Activated gamma-delta T cell treated with Interleukin-2 at 50 U/mL for 16 hours (primary cell): ENCODE data around the gene RRP36.
"Not testable (repeated sequence)": the region's sequence is repeated elsewhere in the genome, so short reads cannot be mapped to it uniquely, and the experiment has no call there.

Experiments used
- DNase-seq: peaks from one replicate; pipeline ENCODE4 v3.0.0-alpha.2; 2020

RRP36 gene

GRCh38 chr6:43040542-43041257 is 19.3 kb downstream of the RRP36 start:
- DNase-seq: no peak

GRCh38 chr6:43041475-43041874 is 20.1 kb downstream of the RRP36 start:
- not testable (repeated sequence) for DNase-seq

GRCh38 chr6:43043310-43043709 is 21.9 kb downstream of the RRP36 start:
- no peak for DNase-seq

- no peak for DNase-seq
Measured at GRCh38 chr6:43045371-43045930, 24.0 kb downstream of the RRP36 start.

GRCh38 chr6:43047998-43048397 is 26.6 kb downstream of the RRP36 start:
- DNase-seq: no peak

GRCh38 chr6:43050981-43051380 is 29.6 kb downstream of the RRP36 start:
- no peak for DNase-seq

- no peak for DNase-seq
Measured at GRCh38 chr6:43052225-43052841, 30.9 kb downstream of the RRP36 start.

- no peak for DNase-seq
Measured at GRCh38 chr6:43052842-43053544, 31.6 kb downstream of the RRP36 start.

GRCh38 chr6:43053545-43054205 is 32.3 kb downstream of the RRP36 start, which contains the start of gene CUL7:
Gene CUL7 (minus strand): TSS chr6:43053851. CDS start chr6:43052788, 1,063 bp downstream.
- peak; percentile 86 for DNase-seq

- DNase-seq: no peak
Measured at GRCh38 chr6:43054206-43054943, 33.0 kb downstream of the RRP36 start.

- no peak for DNase-seq
Measured at GRCh38 chr6:43055966-43056365, 34.5 kb downstream of the RRP36 start.

- DNase-seq: no peak
Measured at GRCh38 chr6:43058531-43058930, 37.1 kb downstream of the RRP36 start.

- DNase-seq: peak; percentile 98
Measured at GRCh38 chr6:43059168-43060033, 38.0 kb downstream of the RRP36 start, which contains the start of the genes KLC4 and MRPL2. Gene KLC4 (plus strand): TSS chr6:43059631. CDS start chr6:43061336, 1,705 bp downstream. Gene MRPL2 (minus strand): TSS chr6:43059434. CDS start chr6:43059381, 53 bp downstream.

- DNase-seq: no peak
Measured at GRCh38 chr6:43060034-43060754, 38.8 kb downstream of the RRP36 start.

GRCh38 chr6:43060755-43061633 is 39.6 kb downstream of the RRP36 start:
- DNase-seq: no peak

- no peak for DNase-seq
Measured at GRCh38 chr6:43061861-43062260, 40.4 kb downstream of the RRP36 start.

- DNase-seq: no peak
Measured at GRCh38 chr6:43062818-43063217, 41.4 kb downstream of the RRP36 start.

GRCh38 chr6:43070028-43070632 is 48.7 kb downstream of the RRP36 start:
- no peak for DNase-seq
